ENCODE data around the gene RRM2.
"Not testable (repeated sequence)": the region's sequence is repeated elsewhere in the genome, so short reads cannot be mapped to it uniquely, and the experiment has no call there.

Gene RRM2

GRCh38 chr2:10091182-10091888 lies 31.2 kb upstream of the RRM2 start:
- DNase-seq (ENCODE audit: low read depth in 2 of 2), result no peak

- not testable (repeated sequence) for DNase-seq (ENCODE audit: low read depth in 2 of 2)
Observed at GRCh38 chr2:10091889-10092244, 30.7 kb upstream of the RRM2 start.

- DNase-seq (ENCODE audit: low read depth in 2 of 2), result no peak
Observed at GRCh38 chr2:10094271-10094814, 28.2 kb upstream of the RRM2 start.

- DNase-seq (ENCODE audit: low read depth in 2 of 2), result no peak
Observed at GRCh38 chr2:10095175-10095574, 27.4 kb upstream of the RRM2 start.

GRCh38 chr2:10096641-10097040 lies 25.9 kb upstream of the RRM2 start:
- no peak for DNase-seq (ENCODE audit: low read depth in 2 of 2)

- no peak for DNase-seq (ENCODE audit: low read depth in 2 of 2)
Observed at GRCh38 chr2:10097352-10098148, 25.0 kb upstream of the RRM2 start.

GRCh38 chr2:10101491-10101890 lies 21.0 kb upstream of the RRM2 start:
- no peak for DNase-seq (ENCODE audit: low read depth in 2 of 2)

- no peak for DNase-seq (ENCODE audit: low read depth in 2 of 2)
Observed at GRCh38 chr2:10103179-10103578, 19.4 kb upstream of the RRM2 start.

GRCh38 chr2:10104906-10105305 lies 17.6 kb upstream of the RRM2 start:
- not testable (repeated sequence) for DNase-seq (ENCODE audit: low read depth in 2 of 2)

- DNase-seq (ENCODE audit: low read depth in 2 of 2), result no peak
Observed at GRCh38 chr2:10109311-10109710, 13.2 kb upstream of the RRM2 start.

GRCh38 chr2:10119027-10119325 lies 3.6 kb upstream of the RRM2 start:
- DNase-seq (ENCODE audit: low read depth in 2 of 2), result no peak

- no peak for DNase-seq (ENCODE audit: low read depth in 2 of 2)
Observed at GRCh38 chr2:10119601-10120157, 2.9 kb upstream of the RRM2 start.

GRCh38 chr2:10120158-10120876 lies 2.2 kb upstream of the RRM2 start:
- DNase-seq (ENCODE audit: low read depth in 2 of 2), result peak; percentile 94 to 98

- DNase-seq (ENCODE audit: low read depth in 2 of 2), result no peak
Observed at GRCh38 chr2:10120877-10121574, 1.5 kb upstream of the RRM2 start.

- DNase-seq (ENCODE audit: low read depth in 2 of 2), result no peak
Observed at GRCh38 chr2:10123281-10123680, 742 bp downstream of the RRM2 start.

GRCh38 chr2:10124538-10125045 lies 2.1 kb downstream of the RRM2 start:
- DNase-seq (ENCODE audit: low read depth in 2 of 2), result no peak

- DNase-seq (ENCODE audit: low read depth in 2 of 2), result no peak
Observed at GRCh38 chr2:10125842-10126631, 3.5 kb downstream of the RRM2 start.

- no peak for DNase-seq (ENCODE audit: low read depth in 2 of 2)
Observed at GRCh38 chr2:10126632-10127026, 4.1 kb downstream of the RRM2 start.

- DNase-seq (ENCODE audit: low read depth in 2 of 2), result no peak
Observed at GRCh38 chr2:10128420-10128819, 5.9 kb downstream of the RRM2 start.

- no peak for DNase-seq (ENCODE audit: low read depth in 2 of 2)
Observed at GRCh38 chr2:10129490-10129889, 7.0 kb downstream of the RRM2 start.
